GM12878 (cell line): ENCODE data around the gene SORL1. TPM values are rescaled to one million over a fixed set of nuclear protein-coding genes. Genes with fewer than 3 reads are reported as not detected.

Experiments used
- ATAC-seq: fragments of 200-7000 bp; cut with Tn5 transposase; 3 replicates; pipeline ENCODE4 v1.9.1; 2020; ENCODE audit warnings: mild to moderate bottlenecking, moderate library complexity
- BruUV-seq: library from RNA; stranded (reverse); fragments of 400-500 nt; replicated peaks from 2 replicates; lab custom pipeline; 2021; lab: Mats Ljungman, UMichigan
- CTCF ChIA-PET: fragments of 300-600 bp; sonication (Branson Sonifier 250); formaldehyde crosslinking; extraction: SDS; loops from one replicate; lab custom pipeline; 2021; ENCODE audit warnings: inconsistent platforms; lab: Yijun Ruan, JAX
- POLR2A ChIA-PET: fragments of 350-600 bp; formaldehyde crosslinking; extraction: SDS; loops from one replicate; lab custom pipeline; 2021; ENCODE audit warnings: inconsistent platforms; lab: Charles Lee
- RAD21 ChIA-PET: fragments of 300-600 bp; sonication (Branson Sonifier 250); formaldehyde crosslinking; loops from one replicate; lab custom pipeline; 2023; ENCODE audit warnings: antibody characterized with exemption; ENCODE audit not compliant: unreplicated experiment; lab: Charles Lee
- SMC1A ChIA-PET: fragments of 300-600 bp; sonication (Branson Sonifier 250); formaldehyde crosslinking; loops from one replicate; lab custom pipeline; 2023; ENCODE audit not compliant: unreplicated experiment, uncharacterized antibody; lab: Charles Lee
- DNase-seq: peaks from one replicate; pipeline ENCODE4 v3.0.0-alpha.2; 2011; ENCODE audit warnings: low read depth, low spot score
- FAIRE-seq: peaks from 3 replicates; lab custom pipeline; 2011; peaks lifted over from hg19 to GRCh38; lab: Jason Lieb, UNC
- H2AFZ ChIP-seq: 2 replicates; pipeline ENCODE4 v1.6.0; 2011; ENCODE audit warnings: low read depth, low read length, control low read depth; ENCODE audit not compliant: control insufficient read depth
- H3K27ac ChIP-seq: 2 replicates; pipeline ENCODE4 v1.5.1; 2011; ENCODE audit warnings: control low read depth; ENCODE audit not compliant: control insufficient read depth, insufficient read depth
- H3K27me3 ChIP-seq, 2 experiments: replicated peaks in 1 of 2; 2 replicates each; pipeline versions ENCODE4 v1.6.0 to v1.6.1; 2011; ENCODE audit warnings: low read length in 1 of 2; ENCODE audit not compliant: control insufficient read depth in 2 of 2, insufficient read depth in 2 of 2
- H3K36me3 ChIP-seq, 2 experiments: 2 replicates each; pipeline ENCODE4 v1.5.1; 2011; ENCODE audit warnings: low read length in 1 of 2; ENCODE audit not compliant: control insufficient read depth in 2 of 2, insufficient read depth in 2 of 2
- H3K4me1 ChIP-seq: 2 replicates; pipeline ENCODE4 v1.6.1; 2011; ENCODE audit warnings: mild to moderate bottlenecking, low read length, moderate library complexity, mixed read lengths; ENCODE audit not compliant: control insufficient read depth, insufficient read depth
- H3K4me2 ChIP-seq: 2 replicates; pipeline ENCODE4 v1.6.0; 2011; ENCODE audit warnings: control low read depth; ENCODE audit not compliant: control insufficient read depth, insufficient read depth
- H3K4me3 ChIP-seq: fragments of 200-600 bp; sonication (generic); 2 replicates; pipeline ENCODE4 v1.5.1; 2016
- H3K79me2 ChIP-seq: 2 replicates; pipeline ENCODE4 v1.6.0; 2011; ENCODE audit warnings: low read length; ENCODE audit not compliant: control insufficient read depth, insufficient read depth
- H3K9ac ChIP-seq: 2 replicates; pipeline ENCODE4 v1.8.0; 2011; ENCODE audit warnings: low read length, control low read depth, mixed read lengths; ENCODE audit not compliant: control insufficient read depth, insufficient read depth
- H3K9me3 ChIP-seq: replicated peaks from 3 replicates; pipeline ENCODE4 v1.5.1; 2011; ENCODE audit warnings: mild to moderate bottlenecking, low read length; ENCODE audit not compliant: control insufficient read depth, insufficient read depth
- H4K20me1 ChIP-seq: 2 replicates; pipeline ENCODE4 v1.6.0; 2011; ENCODE audit not compliant: control insufficient read depth, insufficient read depth
- FOS ChIP-seq: IDR thresholded peaks from 3 replicates; pipeline ENCODE4 v1.6.1; 2011; ENCODE audit warnings: borderline replicate concordance; ENCODE audit not compliant: insufficient read length; ENCODE audit errors: extremely low read depth
- GABPA ChIP-seq: IDR thresholded peaks from 2 replicates; pipeline ENCODE4 v1.6.1; 2014; ENCODE audit warnings: antibody characterized with exemption, low read depth, mild to moderate bottlenecking, inconsistent platforms
- IKZF2 ChIP-seq, 2 experiments: fragments of 450-650 bp; IDR thresholded peaks; 2 replicates each; pipeline ENCODE4 v1.6.1; 2017; ENCODE audit warnings: mild to moderate bottlenecking in 2 of 2, moderate library complexity in 2 of 2
- KAT2A ChIP-seq: conservative IDR thresholded peaks from 2 replicates; pipeline ENCODE4 v1.6.1; 2011; ENCODE audit warnings: low read depth, low read length; ENCODE audit not compliant: control insufficient read depth
- MXI1 ChIP-seq: fragments of 150-350 bp; IDR thresholded peaks from 2 replicates; pipeline ENCODE4 v1.6.1; 2011; ENCODE audit warnings: low read depth, mild to moderate bottlenecking, inconsistent platforms, low read length, improper control_type of control experiment
- MYC ChIP-seq: IDR thresholded peaks from 2 replicates; pipeline ENCODE4 v1.6.1; 2011; ENCODE audit warnings: mild to moderate bottlenecking, low read length, moderate library complexity, inconsistent platforms; ENCODE audit not compliant: insufficient read depth, insufficient replicate concordance, insufficient read length, severe bottlenecking
- NR2C1 ChIP-seq: fragments of 450-650 bp; IDR thresholded peaks from 2 replicates; pipeline ENCODE4 v1.6.1; 2017; ENCODE audit warnings: antibody characterized with exemption, mild to moderate bottlenecking, moderate library complexity
- RBBP5 ChIP-seq: fragments of 200-600 bp; sonication (generic); conservative IDR thresholded peaks from 2 replicates; pipeline ENCODE4 v1.6.1; 2016
- SIN3A ChIP-seq: IDR thresholded peaks from 2 replicates; pipeline ENCODE4 v1.6.1; 2012; ENCODE audit warnings: low read depth, low read length, improper control_type of control experiment
- ZBED1 ChIP-seq: IDR thresholded peaks from 2 replicates; pipeline ENCODE4 v1.6.1; 2016; ENCODE audit warnings: borderline replicate concordance
- WGBS: methylation state at CpG from one replicate; pipeline ENCODE4 v1.1.6; 2016; ENCODE audit warnings: low lambda C conversion rate; ENCODE audit not compliant: insufficient replicate concordance, insufficient coverage; ENCODE audit errors: missing lambda C conversion rate; 5-methylcytosine and 5-hydroxymethylcytosine counted together
- in situ Hi-C: fragments of 300-500 bp; cut with MboI; formaldehyde crosslinking; loops from 9 replicates; pipeline ENCODE4 v1.14.3; 2018; ENCODE audit warnings: mixed read lengths
- intact Hi-C: fragments of 100-400 bp; cut with micrococcal nuclease; formaldehyde crosslinking; loops from one replicate; pipeline ENCODE4 v1.14.2; 2022; ENCODE audit not compliant: unreplicated experiment
- polyA plus RNA-seq, 11 experiments: library from polyadenylated mRNA; depleted of rRNA in 4 of 11; unstranded in 6 of 11; stranded (reverse) in 5 of 11; fragments of >200 nt; fragmentation: Nextera tagmentation in 4 of 11; fragmentation: Illumina TruSeq in 1 of 11; extraction: Ambion mirVana in 4 of 11; extraction: Trizol in 1 of 11; gene quantifications; 1 replicate in 1 of 11; 2 replicates in 10 of 11; pipeline versions ENCODE4 v1.2.1 to v1.2.3, GENCODE V29; 2011 to 2016; ENCODE audit warnings: inconsistent platforms in 2 of 11, missing spikeins in 2 of 11, low read depth in 1 of 11
- total RNA-seq, 4 experiments: library from RNA; depleted of rRNA in 3 of 4; stranded (reverse); fragments of >200 nt in 3 of 4; fragmentation: Illumina TruSeq in 1 of 4; extraction: Trizol in 1 of 4; gene quantifications; 2 replicates each; pipeline versions ENCODE4 v1.2.1 to v1.2.3, GENCODE V29; 2013 to 2021

SORL1 gene
- total and polyA plus RNA-seq, 10 of the 15 experiments (the other 5 are each of a cell fraction or from before 2014, with no cell fraction given) = 20.2 to 107 (median 59.9) TPM

- ChIA-PET SMC1A (interaction anchor here (1.0 kb wide), 1 partner anchor 20 kb away, joined by 3 read pairs; no protein-coding TSS in a partner anchor), RAD21 (interaction anchor here (1.0 kb wide), 1 partner anchor 103 kb away, joined by 3 read pairs; no protein-coding TSS in a partner anchor), POLR2A (no interaction called here), CTCF (interaction anchor here (1.6 to 2.0 kb wide), 2 partner anchors 22 to 103 kb away, joined by 5 read pairs; no protein-coding TSS in a partner anchor)
- peaks cover 23% of the 10 kb centered on the region for H3K79me2 ChIP-seq
- H2AFZ ChIP-seq = no peak overlapping the region
- BruUV-seq = no TSS peak
- no peak overlapping the region for H3K27ac ChIP-seq
- H3K4me3 ChIP-seq = no peak overlapping the region
- H3K4me1 ChIP-seq = peaks cover 12% of the 10 kb centered on the region
- no peak overlapping the region for H3K4me2 ChIP-seq
- intact Hi-C loops = no loop called here
- no peak overlapping the region for H3K9ac ChIP-seq
- no peak for DNase-seq
- no peaks in the 10 kb centered on the region for H3K9me3 ChIP-seq
- WGBS = 83% methylated on average over 6 of the region's 6 CpGs
- no peak for TF ChIP-seq SIN3A
- no peak for TF ChIP-seq MYC
- no peak for TF ChIP-seq FOS
- TF ChIP-seq ZBED1 = no peak
- TF ChIP-seq GABPA = no peak
- peaks cover 30 to 42% of the 10 kb centered on the region in 2 experiments for H3K36me3 ChIP-seq
- H3K27me3 ChIP-seq = no peaks in the 10 kb centered on the region
- no peak for ATAC-seq
- no peaks in the 10 kb centered on the region for H4K20me1 ChIP-seq
- FAIRE-seq = no peak
- in situ Hi-C loops = no loop called here
Measured at GRCh38 chr11:121488641-121489040, 36.5 kb downstream of the SORL1 start.

DNA sequence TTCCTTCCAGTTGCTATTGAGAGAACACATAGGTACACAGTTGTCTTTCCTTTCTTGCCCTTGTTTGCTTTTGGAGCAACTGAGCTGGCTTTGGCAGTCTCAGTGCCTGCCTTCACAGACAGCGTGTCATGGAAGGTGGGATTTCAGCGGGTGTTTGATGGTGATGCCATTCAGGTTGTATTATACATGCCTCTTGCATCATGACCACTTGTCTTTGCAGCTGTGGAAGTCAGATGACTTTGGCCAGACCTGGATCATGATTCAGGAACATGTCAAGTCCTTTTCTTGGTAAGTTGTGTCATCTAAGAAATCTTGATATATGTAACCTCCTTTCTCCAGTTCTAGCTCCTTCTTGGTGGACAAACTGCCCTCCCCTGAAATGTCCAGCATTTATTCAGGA lies 37.7 kb downstream of the SORL1 start:
- Histone ChIP-seq H3K4me1 (peaks cover 24% of the 10 kb centered on the region), H3K36me3 (peaks cover 26 to 36% of the 10 kb centered on the region in 2 experiments), H3K27ac (no peak overlapping the region), H2AFZ (no peak overlapping the region), H3K9me3 (no peaks in the 10 kb centered on the region), H3K27me3 (no peaks in the 10 kb centered on the region), H3K9ac (no peak overlapping the region), H3K4me3 (no peak overlapping the region), H3K79me2 (peaks cover 16% of the 10 kb centered on the region), H4K20me1 (no peaks in the 10 kb centered on the region), H3K4me2 (no peak overlapping the region)
- no peak for FAIRE-seq
- no peak for DNase-seq
- in situ Hi-C loops = no loop called here
- no peak for ATAC-seq
- ChIA-PET SMC1A (interaction anchor here (1.1 to 1.4 kb wide), 2 partner anchors 15 to 24 kb away, joined by 5 to 6 read pairs; no protein-coding TSS in a partner anchor), POLR2A (interaction anchor here (1.7 kb wide), 1 partner anchor 21 kb away, joined by 4 read pairs; no protein-coding TSS in a partner anchor), CTCF (interaction anchor here (0.7 kb wide), 1 partner anchor 21 kb away, joined by 3 read pairs; no protein-coding TSS in a partner anchor), RAD21 (no interaction called here)
- 94% methylated on average over 2 of the region's 2 CpGs for WGBS
- intact Hi-C loops = no loop called here
- BruUV-seq = no TSS peak
- no peak for TF ChIP-seq KAT2A
- TF ChIP-seq IKZF2 (IDR thresholded peaks at IDR 0.05) = no peak
- TF ChIP-seq MXI1 = no peak
- no peak for TF ChIP-seq RBBP5
- TF ChIP-seq NR2C1 = no peak
